C4-2B (cell line): ENCODE data around the gene CHPF.

ENCODE experiments used
- H3K27ac ChIP-seq: fragments of 450-650 bp; 2 replicates; pipeline ENCODE4 v1.5.1; 2017
- CTCF ChIP-seq: fragments of 450-650 bp; conservative IDR thresholded peaks from 2 replicates; pipeline ENCODE4 v1.5.1; 2017; ENCODE audit warnings: mild to moderate bottlenecking
- ZFX ChIP-seq: fragments of 450-650 bp; IDR thresholded peaks from 2 replicates; pipeline ENCODE4 v1.6.1; 2017

The CHPF gene

GRCh38 chr2:219559156-219559915, 15.7 kb upstream of the CHPF start:
- no peak overlapping the region for H3K27ac ChIP-seq
- no peak for TF ChIP-seq CTCF
- TF ChIP-seq ZFX: no peak

GRCh38 chr2:219557791-219558785, 14.5 kb upstream of the CHPF start:
- no peak overlapping the region for H3K27ac ChIP-seq
- TF ChIP-seq ZFX (no peak), CTCF (no peak)

- H3K27ac ChIP-seq: no peak overlapping the region
- TF ChIP-seq CTCF (no peak), ZFX (no peak)
Observed at GRCh38 chr2:219557320-219557719, 13.7 kb upstream of the CHPF start.

DNA sequence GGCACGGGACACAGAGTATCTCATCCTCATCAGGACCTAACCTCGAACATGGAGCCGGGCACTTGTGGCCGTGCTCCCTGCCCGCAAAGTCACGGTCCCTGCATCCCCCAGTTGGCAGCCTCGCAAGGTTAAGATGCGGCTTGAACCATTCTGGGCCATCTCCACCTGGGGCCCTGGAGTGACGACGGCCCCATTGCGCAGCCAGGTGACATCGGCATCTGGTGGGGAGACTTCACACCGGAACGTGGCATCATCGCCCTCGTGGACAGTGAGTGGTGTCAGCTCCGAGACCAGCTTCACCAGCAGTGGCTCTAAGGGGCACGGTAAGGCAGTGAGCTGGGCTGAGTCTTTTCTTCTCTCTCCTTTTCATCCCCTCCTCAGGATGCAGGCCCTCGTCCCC, 12.8 kb upstream of the CHPF start:
- TF ChIP-seq ZFX (no peak), CTCF (no peak)
- H3K27ac ChIP-seq: no peak overlapping the region

DNA sequence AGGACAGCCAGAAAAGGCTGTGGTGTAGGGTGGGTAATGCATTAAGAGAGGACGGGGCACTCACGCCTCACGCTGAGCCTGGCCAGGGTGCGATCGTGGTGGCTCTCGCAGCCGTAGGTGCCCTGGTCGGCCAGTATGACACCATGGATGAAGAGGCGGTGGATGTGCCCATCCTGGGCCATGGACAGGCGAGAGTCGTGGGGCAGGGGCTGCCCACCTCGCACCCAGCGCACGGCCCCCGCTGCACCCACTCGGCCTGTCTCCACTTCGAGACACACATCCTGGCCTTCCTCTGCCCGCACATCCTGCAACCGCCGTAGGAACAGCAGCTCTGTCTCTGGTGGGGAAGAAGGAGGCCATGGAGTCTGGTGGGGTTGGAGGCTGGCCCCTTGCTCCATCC, 12.3 kb upstream of the CHPF start:
- no peak for TF ChIP-seq CTCF
- TF ChIP-seq ZFX: no peak
- no peak overlapping the region for H3K27ac ChIP-seq

GRCh38 chr2:219554350-219554749, 10.7 kb upstream of the CHPF start:
- H3K27ac ChIP-seq: no peak overlapping the region
- TF ChIP-seq ZFX: no peak

DNA sequence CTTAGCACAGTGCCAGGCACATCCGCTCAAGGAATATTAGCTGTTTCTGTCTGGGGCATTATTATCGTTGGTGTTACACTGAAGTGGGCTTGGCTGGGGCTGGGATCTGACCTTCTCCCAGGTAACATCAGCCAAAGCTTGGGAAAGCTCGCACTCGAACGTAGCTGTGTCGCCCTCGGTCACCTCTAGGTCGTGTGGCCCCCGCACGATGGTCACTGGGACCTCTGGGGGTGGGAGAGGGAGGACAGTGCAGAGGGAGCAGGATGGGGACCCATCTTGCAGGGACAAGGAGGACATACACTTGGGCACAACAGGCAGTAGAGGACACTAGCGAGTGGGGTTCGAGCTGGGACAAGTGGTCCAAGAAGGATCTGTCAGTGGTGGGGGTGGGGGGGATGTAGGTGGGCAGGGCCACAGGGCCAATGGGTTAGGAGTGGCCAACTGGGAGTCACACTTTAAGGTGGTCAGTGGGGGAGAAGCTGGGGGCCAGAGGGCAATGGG, 9.9 kb upstream of the CHPF start:
- H3K27ac ChIP-seq: no peak overlapping the region
- TF ChIP-seq ZFX (no peak), CTCF (no peak)
